HS-27A (cell line): Measurements from ENCODE around the gene HSPG2.
"Not testable (repeated sequence)": the region's sequence is repeated elsewhere in the genome, so short reads cannot be mapped to it uniquely, and the experiment has no call there.

Experiments
- DNase-seq: peaks from one replicate; pipeline ENCODE4 v3.0.0-alpha.2; 2012; ENCODE audit warnings: low read depth, missing footprints

Gene HSPG2

GRCh38 chr1:21783679-21784603 is 153.2 kb downstream of the HSPG2 start:
- DNase-seq, result no peak

GRCh38 chr1:21782868-21783678 is 154.0 kb downstream of the HSPG2 start, which contains the start of gene USP48:
TSS of gene USP48 (minus strand) at chr1:21783149. CDS start at chr1:21782957, 192 bp downstream.
- peak; percentile 91 for DNase-seq

- peak; percentile 53 for DNase-seq
Observed at GRCh38 chr1:21782349-21782867, 154.7 kb downstream of the HSPG2 start.

- DNase-seq, result peak; percentile 35
Observed at GRCh38 chr1:21781815-21782348, 155.2 kb downstream of the HSPG2 start.

- DNase-seq, result no peak
Observed at GRCh38 chr1:21779613-21780521, 157.2 kb downstream of the HSPG2 start.

GRCh38 chr1:21778405-21778727 is 158.7 kb downstream of the HSPG2 start:
- no peak for DNase-seq

GRCh38 chr1:21776925-21777324 is 160.2 kb downstream of the HSPG2 start:
- not testable (repeated sequence) for DNase-seq

- no peak for DNase-seq
Observed at GRCh38 chr1:21775985-21776562, 161.0 kb downstream of the HSPG2 start.

GRCh38 chr1:21775550-21775914 is 161.6 kb downstream of the HSPG2 start:
- no peak for DNase-seq

- DNase-seq, result no peak
Observed at GRCh38 chr1:21774835-21775549, 162.1 kb downstream of the HSPG2 start.

GRCh38 chr1:21773585-21773984 is 163.5 kb downstream of the HSPG2 start:
- DNase-seq, result no peak
